Measurements from ENCODE around the gene C5orf46.

The C5orf46 gene

DNA sequence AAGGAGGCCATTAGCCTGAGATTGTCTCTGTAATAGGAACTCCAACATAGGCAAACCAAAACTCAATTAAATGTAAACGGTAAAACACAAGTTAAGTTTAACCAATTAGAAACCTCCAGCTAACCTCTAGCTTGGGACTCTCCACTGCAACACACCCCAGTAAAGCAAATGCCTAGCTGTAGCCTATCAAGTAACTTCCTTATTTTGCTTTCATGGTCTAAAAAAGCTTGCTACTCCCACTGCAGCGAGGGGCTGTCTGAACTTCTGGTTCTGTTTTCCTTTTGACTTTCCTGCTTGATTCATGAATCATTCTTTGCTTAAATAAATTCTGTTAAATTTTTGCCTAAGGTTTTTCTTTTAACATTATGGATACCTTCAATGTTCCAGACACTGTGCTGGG, 24.4 kb upstream of the C5orf46 start:
- POLR2A ChIA-PET = no interaction called here
- H3K4me3 ChIP-seq (ENCODE audit: low read depth, low read length) = no peak overlapping the region
- TF ChIP-seq, protein P1, sequence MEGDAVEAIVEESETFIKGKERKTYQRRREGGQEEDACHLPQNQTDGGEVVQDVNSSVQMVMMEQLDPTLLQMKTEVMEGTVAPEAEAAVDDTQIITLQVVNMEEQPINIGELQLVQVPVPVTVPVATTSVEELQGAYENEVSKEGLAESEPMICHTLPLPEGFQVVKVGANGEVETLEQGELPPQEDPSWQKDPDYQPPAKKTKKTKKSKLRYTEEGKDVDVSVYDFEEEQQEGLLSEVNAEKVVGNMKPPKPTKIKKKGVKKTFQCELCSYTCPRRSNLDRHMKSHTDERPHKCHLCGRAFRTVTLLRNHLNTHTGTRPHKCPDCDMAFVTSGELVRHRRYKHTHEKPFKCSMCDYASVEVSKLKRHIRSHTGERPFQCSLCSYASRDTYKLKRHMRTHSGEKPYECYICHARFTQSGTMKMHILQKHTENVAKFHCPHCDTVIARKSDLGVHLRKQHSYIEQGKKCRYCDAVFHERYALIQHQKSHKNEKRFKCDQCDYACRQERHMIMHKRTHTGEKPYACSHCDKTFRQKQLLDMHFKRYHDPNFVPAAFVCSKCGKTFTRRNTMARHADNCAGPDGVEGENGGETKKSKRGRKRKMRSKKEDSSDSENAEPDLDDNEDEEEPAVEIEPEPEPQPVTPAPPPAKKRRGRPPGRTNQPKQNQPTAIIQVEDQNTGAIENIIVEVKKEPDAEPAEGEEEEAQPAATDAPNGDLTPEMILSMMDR (IDR thresholded peaks at IDR 0.05; ENCODE audit: insufficient read depth, low read length, missing control alignments) = no peak
- CTCF ChIA-PET = no interaction called here
- no peak for DNase-seq (ENCODE audit: low read depth, low spot score)

DNA sequence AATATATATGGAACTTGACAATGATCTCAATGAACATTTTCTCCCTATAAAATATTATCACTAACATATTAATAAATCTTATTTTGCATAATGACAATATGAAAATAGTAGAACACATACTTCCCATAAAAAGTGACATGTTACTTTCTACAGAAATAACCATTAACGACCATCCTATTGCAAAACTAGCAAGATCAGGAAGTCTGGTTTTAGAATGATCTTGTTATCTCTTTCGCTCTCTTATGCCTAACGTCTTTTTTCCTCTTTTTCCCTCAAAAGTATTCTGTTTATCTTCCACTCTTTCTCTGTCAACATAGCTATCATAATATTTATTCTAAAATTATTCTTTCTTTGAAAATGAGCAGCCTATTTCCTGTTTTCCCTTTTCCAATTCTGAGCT, 21.6 kb upstream of the C5orf46 start:
- TF ChIP-seq, protein P1 (IDR thresholded peaks at IDR 0.05; ENCODE audit: insufficient read depth, low read length, missing control alignments) = no peak
- H3K4me3 ChIP-seq (ENCODE audit: low read depth, low read length) = no peak overlapping the region
- CTCF ChIA-PET = no interaction called here
- POLR2A ChIA-PET = no interaction called here
- DNase-seq (ENCODE audit: low read depth, low spot score) = no peak

DNA sequence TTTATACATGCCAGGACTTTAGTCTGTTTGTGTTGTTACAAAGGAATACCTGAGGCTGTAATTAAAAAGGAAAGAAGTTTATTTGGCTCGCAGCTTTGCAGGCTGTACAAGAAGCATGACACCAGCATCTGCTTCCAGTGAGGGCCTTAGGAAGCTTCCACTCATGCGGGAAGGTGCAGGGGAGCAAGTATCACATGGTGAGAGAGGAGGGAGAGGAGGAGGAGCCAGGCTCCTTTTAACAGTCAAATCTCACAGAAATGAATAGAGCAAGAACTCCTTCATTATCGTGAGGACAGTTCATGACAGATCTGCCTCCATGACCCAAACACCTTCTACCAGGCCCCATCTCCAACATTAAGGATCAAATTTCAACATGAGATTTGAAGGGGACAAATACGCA, 18.7 kb upstream of the C5orf46 start:
- ChIA-PET CTCF (no interaction called here), POLR2A (no interaction called here)
- DNase-seq (ENCODE audit: low read depth, low spot score) = no peak
- no peak overlapping the region for H3K4me3 ChIP-seq (ENCODE audit: low read depth, low read length)
- TF ChIP-seq, protein P1 (IDR thresholded peaks at IDR 0.05; ENCODE audit: insufficient read depth, low read length, missing control alignments) = no peak

DNA sequence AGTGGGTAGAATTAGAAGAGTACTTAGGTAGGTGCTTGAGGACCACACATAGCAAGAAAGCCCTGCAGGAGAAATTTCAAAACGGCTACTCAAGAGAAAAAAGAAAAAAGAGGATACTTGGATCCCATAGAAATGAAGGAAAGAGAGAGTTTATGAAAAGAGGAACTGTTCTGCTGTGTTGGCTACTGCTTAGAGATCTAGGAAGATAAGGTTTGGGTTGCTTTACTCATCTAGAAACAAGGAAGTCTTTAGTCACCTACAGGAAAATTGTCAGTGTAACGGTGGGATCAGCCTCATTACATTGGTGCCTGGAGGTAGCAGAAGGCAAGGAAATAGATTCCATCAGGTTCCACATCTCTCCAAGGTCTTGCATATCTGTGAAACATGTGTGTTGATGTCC, 14.8 kb upstream of the C5orf46 start:
- TF ChIP-seq, protein P1 (IDR thresholded peaks at IDR 0.05; ENCODE audit: insufficient read depth, low read length, missing control alignments) = no peak
- no peak overlapping the region for H3K4me3 ChIP-seq (ENCODE audit: low read depth, low read length)
- ChIA-PET POLR2A (no interaction called here), CTCF (no interaction called here)
- DNase-seq (ENCODE audit: low read depth, low spot score) = no peak

DNA sequence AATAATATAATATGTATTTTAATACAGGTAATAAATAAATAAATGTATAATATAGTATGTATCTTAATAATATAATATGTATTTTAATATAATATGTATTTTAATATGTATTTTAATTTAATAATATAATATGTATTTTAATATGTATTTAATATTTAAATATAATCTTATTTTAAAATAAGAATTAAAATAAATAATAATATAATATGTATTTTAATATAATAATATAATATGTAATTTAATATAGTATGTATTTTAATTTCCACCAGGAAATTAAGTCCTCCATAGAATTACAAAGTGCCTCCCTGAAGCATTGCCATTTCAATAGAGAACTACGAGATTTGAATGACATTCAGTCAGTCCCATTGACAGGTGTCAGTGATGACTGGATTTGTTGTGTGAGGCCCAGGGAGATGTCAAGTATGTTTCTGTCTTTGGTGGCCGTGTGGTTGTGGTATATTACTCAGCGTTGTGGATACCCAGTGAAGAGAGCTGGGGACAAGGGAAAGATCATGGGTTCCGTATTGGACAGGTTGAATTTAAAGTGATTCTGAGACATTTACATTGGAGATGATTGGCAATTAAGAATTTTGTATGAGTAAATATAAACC, 14.2 kb upstream of the C5orf46 start:
- ChIA-PET CTCF (no interaction called here), POLR2A (no interaction called here)
- TF ChIP-seq, protein P1 (IDR thresholded peaks at IDR 0.05; ENCODE audit: insufficient read depth, low read length, missing control alignments) = no peak
- no peak overlapping the region for H3K4me3 ChIP-seq (ENCODE audit: low read depth, low read length)
- no peak for DNase-seq (ENCODE audit: low read depth, low spot score)

DNA sequence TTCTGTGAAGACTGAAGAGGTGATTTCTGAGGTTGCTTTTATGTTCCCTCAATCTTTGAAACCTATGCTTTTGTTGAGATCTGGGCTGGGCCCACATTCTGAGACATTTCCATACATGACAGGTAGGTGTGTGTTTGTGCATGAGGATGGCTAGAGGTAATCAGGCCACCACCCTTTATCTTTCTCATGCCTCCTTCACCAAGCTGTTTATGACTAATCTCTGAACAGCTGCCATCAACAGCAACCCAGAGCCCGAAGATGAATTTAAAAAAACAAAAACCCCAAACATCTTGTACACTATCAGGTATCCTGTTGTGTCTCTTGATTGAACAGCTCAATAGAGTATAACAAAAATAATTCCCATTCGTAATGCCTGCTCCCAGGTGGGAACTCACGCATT, 12.6 kb upstream of the C5orf46 start:
- ChIA-PET POLR2A (no interaction called here), CTCF (no interaction called here)
- TF ChIP-seq, protein P1 (IDR thresholded peaks at IDR 0.05; ENCODE audit: insufficient read depth, low read length, missing control alignments) = no peak
- no peak for DNase-seq (ENCODE audit: low read depth, low spot score)
- H3K4me3 ChIP-seq (ENCODE audit: low read depth, low read length) = no peak overlapping the region

All from AG04449 (cell line).